ENCODE data around the gene LIN7C. TPM values are rescaled to one million over a fixed set of nuclear protein-coding genes. Genes with fewer than 3 reads are reported as not detected.

Gene LIN7C
- total and polyA plus RNA-seq, 2 of the 13 experiments (the other 11 are each of a cell fraction or from before 2014, with no cell fraction given): 14.8 to 37.2 TPM

GRCh38 chr11:27497284-27497866 lies 9.2 kb downstream of the LIN7C start:
- TSS peak; percentile 11 for BruUV-seq (replicated peaks)
- H2AFZ ChIP-seq (ENCODE audit: low read length): no peak overlapping the region
- no peaks in the 10 kb centered on the region for H3K27me3 ChIP-seq (ENCODE audit: control insufficient read depth in 1 of 2, insufficient read depth in 2 of 2, low read length in 2 of 2)
- peaks cover 4% of the 10 kb centered on the region; the same call in 1 of the 2 replicates for H3K4me1 ChIP-seq (ENCODE audit: insufficient read depth, low read length)
- peak; percentile 18 for DNase-seq (ENCODE audit: low spot score)
- H3K9ac ChIP-seq (ENCODE audit: insufficient read depth, low read depth, low read length): no peak overlapping the region
- TF ChIP-seq KDM3A (CRISPR knock-in tag; IDR thresholded peaks at IDR 0.05; ENCODE audit: low read depth) (no peak), CTCF (CRISPR knock-in tag; IDR thresholded peaks at IDR 0.05) (peak; percentile 55), STAG1 (CRISPR knock-in tag; IDR thresholded peaks at IDR 0.05) (peak; percentile 71), DDIT3 (CRISPR knock-in tag; IDR thresholded peaks at IDR 0.05) (no peak)
- H3K4me2 ChIP-seq (ENCODE audit: low read depth, low read length): no peak overlapping the region
- no peak for FAIRE-seq
- no peak overlapping the region for H3K4me3 ChIP-seq (replicated peaks in 1 of 3; ENCODE audit: insufficient read depth in 1 of 3, low read depth in 2 of 3, low read length in 3 of 3)
- intact Hi-C loops (cut with micrococcal nuclease; ENCODE audit: unreplicated experiment): loop anchor here (1.0 to 5.0 kb wide), 2 partner anchors 313 to 1835 kb away; no protein-coding TSS in a partner anchor
- POLR2A ChIA-PET: no interaction called here
- peak; percentile 38; the same call in 1 of the 3 replicates for ATAC-seq
- no peaks in the 10 kb centered on the region for H3K9me3 ChIP-seq (ENCODE audit: low read length)
- peaks cover 10% of the 10 kb centered on the region for H4K20me1 ChIP-seq (ENCODE audit: insufficient read depth, low read length)
- peaks cover 9 to 55% of the 10 kb centered on the region in 2 experiments for H3K36me3 ChIP-seq (replicated peaks in 1 of 2; ENCODE audit: control insufficient read depth in 1 of 2, insufficient read depth in 2 of 2, low read length in 2 of 2)
- in situ Hi-C loops (cut with HindIII; ENCODE audit: extremely low pct_ligation_motif_present, low pct_unique_long_range_greater_than_20kb): loop anchor here (5.0 to 25.0 kb wide), 2 partner anchors 315 to 735 kb away; no protein-coding TSS in a partner anchor
- CTCF ChIA-PET (ENCODE audit: low intra/inter-chr PET ratio, low total read pairs): interaction anchor here (1.3 kb wide), 1 partner anchor 314 kb away, joined by 5 read pairs; no protein-coding TSS in a partner anchor
- H3K79me2 ChIP-seq (ENCODE audit: insufficient read depth, low read length): peaks cover 20% of the 10 kb centered on the region
- no peak overlapping the region for H3K27ac ChIP-seq (ENCODE audit: extremely low read length, insufficient read depth, low read length)

GRCh38 chr11:27496461-27496860 lies 10.1 kb downstream of the LIN7C start:
- no peak for DNase-seq (ENCODE audit: low spot score)
- H3K27ac ChIP-seq (ENCODE audit: extremely low read length, insufficient read depth, low read length): no peak overlapping the region
- H3K4me2 ChIP-seq (ENCODE audit: low read depth, low read length): no peak overlapping the region
- H3K9me3 ChIP-seq (ENCODE audit: low read length): no peaks in the 10 kb centered on the region
- 100% methylated on average over 1 of the region's 1 CpG for WGBS (ENCODE audit: low lambda C conversion rate)
- no peak overlapping the region for H2AFZ ChIP-seq (ENCODE audit: low read length)
- H4K20me1 ChIP-seq (ENCODE audit: insufficient read depth, low read length): peaks cover 10% of the 10 kb centered on the region
- peaks cover 13% of the 10 kb centered on the region for H3K79me2 ChIP-seq (ENCODE audit: insufficient read depth, low read length)
- H3K27me3 ChIP-seq (ENCODE audit: control insufficient read depth in 1 of 2, insufficient read depth in 2 of 2, low read length in 2 of 2): no peaks in the 10 kb centered on the region
- peaks cover 11 to 64% of the 10 kb centered on the region in 2 experiments for H3K36me3 ChIP-seq (replicated peaks in 1 of 2; ENCODE audit: control insufficient read depth in 1 of 2, insufficient read depth in 2 of 2, low read length in 2 of 2)
- intact Hi-C loops (cut with micrococcal nuclease; ENCODE audit: unreplicated experiment) (loop anchor here (5.0 kb wide), 1 partner anchor 1836 kb away; no protein-coding TSS in a partner anchor), in situ Hi-C loops (cut with HindIII; ENCODE audit: extremely low pct_ligation_motif_present, low pct_unique_long_range_greater_than_20kb) (loop anchor here (5.0 to 25.0 kb wide), 2 partner anchors 314 to 734 kb away; no protein-coding TSS in a partner anchor)
- BruUV-seq (replicated peaks): no TSS peak
- H3K9ac ChIP-seq (ENCODE audit: insufficient read depth, low read depth, low read length): no peak overlapping the region
- H3K4me1 ChIP-seq (ENCODE audit: insufficient read depth, low read length): no peaks in the 10 kb centered on the region
- no peak for FAIRE-seq
- POLR2A ChIA-PET: interaction anchor here (1.3 kb wide), 1 partner anchor 21 kb away, joined by 4 read pairs; no protein-coding TSS in a partner anchor
- H3K4me3 ChIP-seq (replicated peaks in 1 of 3; ENCODE audit: insufficient read depth in 1 of 3, low read depth in 2 of 3, low read length in 3 of 3): no peak overlapping the region
- ATAC-seq: no peak
- CTCF ChIA-PET (ENCODE audit: low intra/inter-chr PET ratio, low total read pairs): no interaction called here
- no peak for TF ChIP-seq FOXC1 (CRISPR knock-in tag; IDR thresholded peaks at IDR 0.05; ENCODE audit: borderline replicate concordance)
- TF ChIP-seq AGO2 (optimal IDR thresholded peaks at IDR 0.05; ENCODE audit: low read depth, low read length): no peak
- TF ChIP-seq KLF16 (CRISPR knock-in tag; IDR thresholded peaks at IDR 0.05): no peak
- TF ChIP-seq ZNF703 (CRISPR knock-in tag; IDR thresholded peaks at IDR 0.05; ENCODE audit: borderline replicate concordance): no peak
- TF ChIP-seq FOXA3 (CRISPR knock-in tag; IDR thresholded peaks at IDR 0.05): no peak
- TF ChIP-seq ZNF616 (CRISPR knock-in tag; IDR thresholded peaks at IDR 0.05; ENCODE audit: low read depth): no peak
- TF ChIP-seq ATM (IDR thresholded peaks at IDR 0.05; ENCODE audit: borderline replicate concordance): no peak
- no peak for TF ChIP-seq MAFG (CRISPR knock-in tag; IDR thresholded peaks at IDR 0.05)
- no peak for TF ChIP-seq MAF1 (CRISPR knock-in tag; IDR thresholded peaks at IDR 0.05; ENCODE audit: borderline replicate concordance)
- TF ChIP-seq TRAFD1 (CRISPR knock-in tag; IDR thresholded peaks at IDR 0.05; ENCODE audit: borderline replicate concordance): no peak
- no peak for TF ChIP-seq CBX5 (CRISPR knock-in tag; IDR thresholded peaks at IDR 0.05; ENCODE audit: borderline replicate concordance)
